GM12878 (cell line): ENCODE measurements around the gene WNT3A. TPM values are rescaled to one million over a fixed set of nuclear protein-coding genes. Genes with fewer than 3 reads are reported as not detected.

Experiments
- ATF3 ChIP-seq: IDR thresholded peaks from 2 replicates; pipeline ENCODE4 v1.6.1; 2011; ENCODE audit warnings: low read depth, mild to moderate bottlenecking, low read length, moderate library complexity, borderline replicate concordance; ENCODE audit errors: extremely low read depth
- CHD4 ChIP-seq: fragments of 200-600 bp; sonication (generic); IDR thresholded peaks from 2 replicates; pipeline ENCODE4 v1.6.1; 2016; ENCODE audit warnings: mild to moderate bottlenecking
- CREM ChIP-seq: IDR thresholded peaks from 2 replicates; pipeline ENCODE4 v1.6.1; 2014; ENCODE audit warnings: antibody characterized with exemption, low read depth
- EGR1 ChIP-seq, 2 experiments: IDR thresholded peaks; 1 replicate in 1 of 2; 2 replicates in 1 of 2; pipeline ENCODE4 v1.6.1; 2011 to 2012; ENCODE audit warnings: low read depth in 2 of 2, low read length in 2 of 2, borderline replicate concordance in 1 of 2, mild to moderate bottlenecking in 1 of 2, moderate library complexity in 1 of 2
- ESRRA ChIP-seq: IDR thresholded peaks from 2 replicates; pipeline ENCODE4 v1.6.1; 2012; ENCODE audit warnings: mild to moderate bottlenecking, low read length, improper control_type of control experiment
- HDAC2 ChIP-seq: fragments of 200-600 bp; sonication (generic); IDR thresholded peaks from 2 replicates; pipeline ENCODE4 v1.6.1; 2017
- HDAC6 ChIP-seq: fragments of 200-600 bp; sonication (generic); IDR thresholded peaks from one replicate; pipeline ENCODE4 v1.8.0; 2017; ENCODE audit warnings: antibody characterized with exemption; ENCODE audit not compliant: unreplicated experiment
- NR2C1 ChIP-seq: fragments of 450-650 bp; IDR thresholded peaks from 2 replicates; pipeline ENCODE4 v1.6.1; 2017; ENCODE audit warnings: antibody characterized with exemption, mild to moderate bottlenecking, moderate library complexity
- NR2C2 ChIP-seq: IDR thresholded peaks from 2 replicates; pipeline ENCODE4 v1.6.1; 2011; ENCODE audit warnings: borderline replicate concordance, low read depth; ENCODE audit not compliant: control insufficient read depth, insufficient read length
- PML ChIP-seq: IDR thresholded peaks from 2 replicates; pipeline ENCODE4 v1.6.1; 2012; ENCODE audit warnings: low read length, inconsistent platforms
- POLR2AphosphoS5 ChIP-seq: IDR thresholded peaks from 2 replicates; pipeline ENCODE4 v1.6.1; 2011; ENCODE audit warnings: mild to moderate bottlenecking, low read length, inconsistent platforms
- RAD21 ChIP-seq: IDR thresholded peaks from 2 replicates; pipeline ENCODE4 v1.6.1; 2011; ENCODE audit warnings: mild to moderate bottlenecking, low read depth, low read length, moderate library complexity; ENCODE audit not compliant: insufficient read depth
- RAD51 ChIP-seq: fragments of 450-650 bp; IDR thresholded peaks from 2 replicates; pipeline ENCODE4 v1.6.1; 2016; ENCODE audit warnings: moderate library complexity, mild to moderate bottlenecking, inconsistent platforms
- SMAD5 ChIP-seq: IDR thresholded peaks from 2 replicates; pipeline ENCODE4 v1.6.1; 2016; ENCODE audit warnings: antibody characterized with exemption, low read depth
- USF1 ChIP-seq: IDR thresholded peaks from 2 replicates; pipeline ENCODE4 v1.6.1; 2011; ENCODE audit warnings: borderline replicate concordance, low read depth, mild to moderate bottlenecking, moderate library complexity, mixed read lengths, low read length; ENCODE audit not compliant: insufficient read depth; ENCODE audit errors: extremely low read length
- polyA plus RNA-seq, 11 experiments: library from polyadenylated mRNA; depleted of rRNA in 4 of 11; unstranded in 6 of 11; stranded (reverse) in 5 of 11; fragments of >200 nt; fragmentation: Nextera tagmentation in 4 of 11; fragmentation: Illumina TruSeq in 1 of 11; extraction: Ambion mirVana in 4 of 11; extraction: Trizol in 1 of 11; gene quantifications; 1 replicate in 1 of 11; 2 replicates in 10 of 11; pipeline versions ENCODE4 v1.2.1 to v1.2.3, GENCODE V29; 2011 to 2016; ENCODE audit warnings: inconsistent platforms in 2 of 11, missing spikeins in 2 of 11, low read depth in 1 of 11
- total RNA-seq, 4 experiments: library from RNA; depleted of rRNA in 3 of 4; stranded (reverse); fragments of >200 nt in 3 of 4; fragmentation: Illumina TruSeq in 1 of 4; extraction: Trizol in 1 of 4; gene quantifications; 2 replicates each; pipeline versions ENCODE4 v1.2.1 to v1.2.3, GENCODE V29; 2013 to 2021
- TF ChIP-seq, protein P1 (sequence below): fragments of 450-650 bp; formaldehyde crosslinking; IDR thresholded peaks from 2 replicates; pipeline ENCODE4 v1.4.0; 2020; ENCODE audit warnings: mild to moderate bottlenecking, moderate library complexity
- TF ChIP-seq, protein P2 (sequence below): fragments of 450-650 bp; IDR thresholded peaks from 2 replicates; pipeline ENCODE4 v1.6.1; 2018; ENCODE audit warnings: mild to moderate bottlenecking, low read depth, moderate library complexity; ENCODE audit not compliant: partially characterized antibody
- TF ChIP-seq, protein P3 (sequence below): IDR thresholded peaks from 2 replicates; pipeline ENCODE4 v1.6.1; 2012; ENCODE audit warnings: low read length, inconsistent platforms
- TF ChIP-seq, protein P4 (sequence below): fragments of 450-650 bp; IDR thresholded peaks from 2 replicates; pipeline ENCODE4 v1.6.1; 2014; ENCODE audit warnings: mild to moderate bottlenecking

The WNT3A gene
- total and polyA plus RNA-seq, 10 of the 15 experiments (the other 5 are each of a cell fraction or from before 2014, with no cell fraction given): 0.16 TPM; not detected in 9

DNA sequence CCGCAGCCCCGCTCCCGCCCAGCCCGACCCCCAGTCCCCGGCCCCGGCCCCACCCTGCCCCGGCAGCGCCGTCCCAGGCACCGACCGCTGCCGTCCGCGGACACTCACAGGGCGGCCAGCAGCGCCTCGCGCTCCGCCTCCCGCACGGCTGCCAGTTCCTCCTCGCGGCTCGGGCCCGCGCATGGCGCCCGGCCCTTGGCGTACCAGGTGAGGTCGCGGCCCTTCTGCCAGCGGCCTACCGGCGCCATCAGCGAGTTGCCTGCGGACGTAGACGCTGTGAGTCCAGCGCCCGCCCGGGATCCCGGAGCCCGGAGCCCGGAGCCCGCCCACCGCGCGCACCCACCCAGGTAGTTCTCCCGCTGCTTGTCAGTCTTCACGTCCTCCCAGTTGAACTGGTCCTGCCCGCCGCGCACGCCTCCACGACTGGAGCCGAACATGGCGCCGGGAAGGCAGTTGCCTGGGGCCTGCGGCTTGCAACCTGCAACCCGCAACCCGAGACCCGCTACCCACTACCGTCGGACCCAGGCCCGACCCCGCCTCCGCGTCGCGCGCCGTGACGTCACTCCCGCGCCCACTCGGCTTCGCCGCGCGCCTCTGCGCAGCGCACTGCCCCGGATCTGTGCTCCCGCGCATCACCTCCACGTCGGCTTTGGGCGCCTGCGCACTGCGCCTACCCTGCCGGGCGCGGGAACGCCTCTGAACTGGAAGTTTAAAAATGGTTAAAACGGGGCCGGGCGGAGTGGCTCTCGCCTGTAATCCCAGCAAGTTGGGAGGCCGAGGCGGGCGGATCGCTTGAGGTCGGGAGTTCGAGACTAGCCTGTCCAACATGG, 96.2 kb downstream of the WNT3A start, which contains the start of gene C1orf35 (continued):
- TF ChIP-seq, protein P1, sequence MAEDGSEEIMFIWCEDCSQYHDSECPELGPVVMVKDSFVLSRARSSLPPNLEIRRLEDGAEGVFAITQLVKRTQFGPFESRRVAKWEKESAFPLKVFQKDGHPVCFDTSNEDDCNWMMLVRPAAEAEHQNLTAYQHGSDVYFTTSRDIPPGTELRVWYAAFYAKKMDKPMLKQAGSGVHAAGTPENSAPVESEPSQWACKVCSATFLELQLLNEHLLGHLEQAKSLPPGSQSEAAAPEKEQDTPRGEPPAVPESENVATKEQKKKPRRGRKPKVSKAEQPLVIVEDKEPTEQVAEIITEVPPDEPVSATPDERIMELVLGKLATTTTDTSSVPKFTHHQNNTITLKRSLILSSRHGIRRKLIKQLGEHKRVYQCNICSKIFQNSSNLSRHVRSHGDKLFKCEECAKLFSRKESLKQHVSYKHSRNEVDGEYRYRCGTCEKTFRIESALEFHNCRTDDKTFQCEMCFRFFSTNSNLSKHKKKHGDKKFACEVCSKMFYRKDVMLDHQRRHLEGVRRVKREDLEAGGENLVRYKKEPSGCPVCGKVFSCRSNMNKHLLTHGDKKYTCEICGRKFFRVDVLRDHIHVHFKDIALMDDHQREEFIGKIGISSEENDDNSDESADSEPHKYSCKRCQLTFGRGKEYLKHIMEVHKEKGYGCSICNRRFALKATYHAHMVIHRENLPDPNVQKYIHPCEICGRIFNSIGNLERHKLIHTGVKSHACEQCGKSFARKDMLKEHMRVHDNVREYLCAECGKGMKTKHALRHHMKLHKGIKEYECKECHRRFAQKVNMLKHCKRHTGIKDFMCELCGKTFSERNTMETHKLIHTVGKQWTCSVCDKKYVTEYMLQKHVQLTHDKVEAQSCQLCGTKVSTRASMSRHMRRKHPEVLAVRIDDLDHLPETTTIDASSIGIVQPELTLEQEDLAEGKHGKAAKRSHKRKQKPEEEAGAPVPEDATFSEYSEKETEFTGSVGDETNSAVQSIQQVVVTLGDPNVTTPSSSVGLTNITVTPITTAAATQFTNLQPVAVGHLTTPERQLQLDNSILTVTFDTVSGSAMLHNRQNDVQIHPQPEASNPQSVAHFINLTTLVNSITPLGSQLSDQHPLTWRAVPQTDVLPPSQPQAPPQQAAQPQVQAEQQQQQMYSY (CRISPR knock-in tag): no peak
- TF ChIP-seq, protein P2, sequence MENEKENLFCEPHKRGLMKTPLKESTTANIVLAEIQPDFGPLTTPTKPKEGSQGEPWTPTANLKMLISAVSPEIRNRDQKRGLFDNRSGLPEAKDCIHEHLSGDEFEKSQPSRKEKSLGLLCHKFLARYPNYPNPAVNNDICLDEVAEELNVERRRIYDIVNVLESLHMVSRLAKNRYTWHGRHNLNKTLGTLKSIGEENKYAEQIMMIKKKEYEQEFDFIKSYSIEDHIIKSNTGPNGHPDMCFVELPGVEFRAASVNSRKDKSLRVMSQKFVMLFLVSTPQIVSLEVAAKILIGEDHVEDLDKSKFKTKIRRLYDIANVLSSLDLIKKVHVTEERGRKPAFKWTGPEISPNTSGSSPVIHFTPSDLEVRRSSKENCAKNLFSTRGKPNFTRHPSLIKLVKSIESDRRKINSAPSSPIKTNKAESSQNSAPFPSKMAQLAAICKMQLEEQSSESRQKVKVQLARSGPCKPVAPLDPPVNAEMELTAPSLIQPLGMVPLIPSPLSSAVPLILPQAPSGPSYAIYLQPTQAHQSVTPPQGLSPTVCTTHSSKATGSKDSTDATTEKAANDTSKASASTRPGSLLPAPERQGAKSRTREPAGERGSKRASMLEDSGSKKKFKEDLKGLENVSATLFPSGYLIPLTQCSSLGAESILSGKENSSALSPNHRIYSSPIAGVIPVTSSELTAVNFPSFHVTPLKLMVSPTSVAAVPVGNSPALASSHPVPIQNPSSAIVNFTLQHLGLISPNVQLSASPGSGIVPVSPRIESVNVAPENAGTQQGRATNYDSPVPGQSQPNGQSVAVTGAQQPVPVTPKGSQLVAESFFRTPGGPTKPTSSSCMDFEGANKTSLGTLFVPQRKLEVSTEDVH: no peak
- TF ChIP-seq, protein P3, sequence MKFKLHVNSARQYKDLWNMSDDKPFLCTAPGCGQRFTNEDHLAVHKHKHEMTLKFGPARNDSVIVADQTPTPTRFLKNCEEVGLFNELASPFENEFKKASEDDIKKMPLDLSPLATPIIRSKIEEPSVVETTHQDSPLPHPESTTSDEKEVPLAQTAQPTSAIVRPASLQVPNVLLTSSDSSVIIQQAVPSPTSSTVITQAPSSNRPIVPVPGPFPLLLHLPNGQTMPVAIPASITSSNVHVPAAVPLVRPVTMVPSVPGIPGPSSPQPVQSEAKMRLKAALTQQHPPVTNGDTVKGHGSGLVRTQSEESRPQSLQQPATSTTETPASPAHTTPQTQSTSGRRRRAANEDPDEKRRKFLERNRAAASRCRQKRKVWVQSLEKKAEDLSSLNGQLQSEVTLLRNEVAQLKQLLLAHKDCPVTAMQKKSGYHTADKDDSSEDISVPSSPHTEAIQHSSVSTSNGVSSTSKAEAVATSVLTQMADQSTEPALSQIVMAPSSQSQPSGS: no peak
- TF ChIP-seq CHD4 (no peak), PML (no peak), HDAC2 (no peak), CREM (peak; percentile 99), EGR1 (IDR thresholded peaks at IDR 0.05; ENCODE audit: borderline replicate concordance in 1 of 2, low read depth in 2 of 2, low read length in 2 of 2) (peak in 1 of 2 experiments; percentile 73; a peak in 2 of 3 replicates), NR2C2 (no peak), USF1 (no peak), NR2C1 (peak; percentile 85), POLR2AphosphoS5 (peak; percentile 43; the same call in 1 of the 2 replicates), HDAC6 (no peak), ATF3 (peak; percentile 89), RAD51 (no peak), RAD21 (no peak), ESRRA (no peak), SMAD5 (no peak; the same call in 1 of the 2 replicates)
- TF ChIP-seq, protein P4, sequence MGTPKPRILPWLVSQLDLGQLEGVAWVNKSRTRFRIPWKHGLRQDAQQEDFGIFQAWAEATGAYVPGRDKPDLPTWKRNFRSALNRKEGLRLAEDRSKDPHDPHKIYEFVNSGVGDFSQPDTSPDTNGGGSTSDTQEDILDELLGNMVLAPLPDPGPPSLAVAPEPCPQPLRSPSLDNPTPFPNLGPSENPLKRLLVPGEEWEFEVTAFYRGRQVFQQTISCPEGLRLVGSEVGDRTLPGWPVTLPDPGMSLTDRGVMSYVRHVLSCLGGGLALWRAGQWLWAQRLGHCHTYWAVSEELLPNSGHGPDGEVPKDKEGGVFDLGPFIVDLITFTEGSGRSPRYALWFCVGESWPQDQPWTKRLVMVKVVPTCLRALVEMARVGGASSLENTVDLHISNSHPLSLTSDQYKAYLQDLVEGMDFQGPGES: no peak
